Common myeloid progenitor, CD34-positive (primary cell): ENCODE results near the gene CYFIP2.
A peak's percentile ranks its signal among the peaks of the same experiment; 100 is the strongest.

Experiments used
- CTCF ChIA-PET: fragments of 350-600 bp; sonication (Branson Sonifier 250); formaldehyde crosslinking; loops from one replicate; lab custom pipeline; 2021; ENCODE audit warnings: antibody characterized with exemption; lab: Charles Lee
- POLR2A ChIA-PET: fragments of 350-600 bp; sonication (Branson Sonifier 250); formaldehyde crosslinking; loops from one replicate; lab custom pipeline; 2021; ENCODE audit warnings: antibody characterized with exemption; lab: Charles Lee
- DNase-seq, 3 donors: peaks; one replicate each; pipeline versions ENCODE4 v3.0.0 to v3.0.0-alpha.2; 2013
- H3K27ac ChIP-seq, 2 experiments: 1 replicate in 1 of 2; 2 replicates in 1 of 2; pipeline ENCODE4 v1.7.0; 2013; ENCODE audit warnings: inconsistent platforms in 2 of 2, low read length in 2 of 2, mild to moderate bottlenecking in 2 of 2, low read depth in 1 of 2, moderate library complexity in 1 of 2; ENCODE audit not compliant: severe bottlenecking in 2 of 2, insufficient read depth in 1 of 2, poor library complexity in 1 of 2
- H3K27me3 ChIP-seq, 5 experiments: replicated peaks in 2 of 5; 1 replicate in 3 of 5; 2 replicates in 2 of 5; pipeline versions ENCODE4 v1.6.1 to v1.7.0; 2013; ENCODE audit warnings: low read length in 4 of 5, mild to moderate bottlenecking in 2 of 5, moderate library complexity in 2 of 5, inconsistent platforms in 1 of 5; ENCODE audit not compliant: insufficient read depth in 5 of 5, control insufficient read depth in 4 of 5
- H3K36me3 ChIP-seq, 4 experiments: 1 replicate in 2 of 4; 2 replicates in 2 of 4; pipeline versions ENCODE4 v1.6.1 to v1.7.0; 2013; ENCODE audit warnings: low read length in 3 of 4, control low read depth in 1 of 4, mild to moderate bottlenecking in 1 of 4; ENCODE audit not compliant: control insufficient read depth in 4 of 4, insufficient read depth in 4 of 4
- H3K4me1 ChIP-seq, 4 experiments: 1 replicate in 3 of 4; 2 replicates in 1 of 4; pipeline versions ENCODE4 v1.6.1 to v1.7.1; 2013; ENCODE audit warnings: low read length in 3 of 4, mild to moderate bottlenecking in 3 of 4, control low read depth in 1 of 4, inconsistent platforms in 1 of 4, moderate library complexity in 1 of 4; ENCODE audit not compliant: control insufficient read depth in 4 of 4, insufficient read depth in 4 of 4; ENCODE audit errors: control extremely low read depth in 1 of 4
- H3K4me3 ChIP-seq, 7 experiments: 1 replicate in 4 of 7; 2 replicates in 3 of 7; pipeline versions ENCODE4 v1.5.1 to v1.7.0; 2013; ENCODE audit warnings: mild to moderate bottlenecking in 7 of 7, low read length in 6 of 7, moderate library complexity in 6 of 7, inconsistent platforms in 2 of 7, low read depth in 2 of 7, control low read depth in 1 of 7; ENCODE audit not compliant: insufficient read depth in 4 of 7, control insufficient read depth in 1 of 7; ENCODE audit errors: extremely low read depth in 1 of 7
- H3K9me3 ChIP-seq, 5 experiments: 1 replicate in 4 of 5; 2 replicates in 1 of 5; pipeline versions ENCODE4 v1.6.1 to v1.7.1; 2013; ENCODE audit warnings: low read length in 4 of 5, mild to moderate bottlenecking in 2 of 5, inconsistent platforms in 1 of 5, low read depth in 1 of 5, moderate library complexity in 1 of 5; ENCODE audit not compliant: control insufficient read depth in 4 of 5, insufficient read depth in 2 of 5; ENCODE audit errors: control extremely low read depth in 1 of 5
- WGBS: methylation state at CpG from one replicate; pipeline ENCODE4 v1.1.5; 2013; ENCODE audit not compliant: insufficient coverage; 5-methylcytosine and 5-hydroxymethylcytosine counted together

CYFIP2 gene

DNA sequence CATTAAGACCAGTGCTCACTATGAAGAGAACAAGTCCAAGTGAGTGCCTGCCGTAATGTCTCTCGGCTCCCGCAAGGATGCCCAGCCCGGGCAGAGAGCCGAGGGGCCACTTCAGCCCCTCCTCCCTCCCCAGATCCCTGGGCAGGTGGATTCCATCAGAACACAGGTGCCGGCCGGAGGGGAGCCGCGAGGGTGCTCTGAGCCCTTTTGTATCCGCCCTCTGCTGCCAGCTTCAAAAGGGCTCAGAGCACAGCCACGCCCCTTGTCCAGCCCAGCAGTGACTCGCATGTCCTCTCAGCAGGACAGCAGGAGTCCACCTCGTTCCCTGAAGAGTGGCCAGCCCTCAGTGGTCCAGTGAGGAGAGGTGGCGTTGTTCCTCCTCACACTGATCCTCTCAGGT is 43.9 kb downstream of the CYFIP2 start:
- CTCF ChIA-PET = interaction anchor here (0.9 to 11.4 kb wide), 9 partner anchors 9 to 164 kb away, joined by 3 to 109 read pairs (median 8); no protein-coding TSS in a partner anchor
- Histone ChIP-seq H3K9me3 (no peaks in the 10 kb centered on the region), H3K27me3 (no peaks in the 10 kb centered on the region), H3K36me3 (peaks cover 12 to 73% (median 40%) of the 10 kb centered on the region in 4 experiments), H3K27ac (no peak overlapping the region), H3K4me1 (peaks cover 0 to 7% (median 1%) of the 10 kb centered on the region in 4 experiments), H3K4me3 (no peak overlapping the region)
- POLR2A ChIA-PET = no interaction called here
- WGBS = 95% methylated on average over 9 of the region's 14 CpGs
- DNase-seq = no peak

DNA sequence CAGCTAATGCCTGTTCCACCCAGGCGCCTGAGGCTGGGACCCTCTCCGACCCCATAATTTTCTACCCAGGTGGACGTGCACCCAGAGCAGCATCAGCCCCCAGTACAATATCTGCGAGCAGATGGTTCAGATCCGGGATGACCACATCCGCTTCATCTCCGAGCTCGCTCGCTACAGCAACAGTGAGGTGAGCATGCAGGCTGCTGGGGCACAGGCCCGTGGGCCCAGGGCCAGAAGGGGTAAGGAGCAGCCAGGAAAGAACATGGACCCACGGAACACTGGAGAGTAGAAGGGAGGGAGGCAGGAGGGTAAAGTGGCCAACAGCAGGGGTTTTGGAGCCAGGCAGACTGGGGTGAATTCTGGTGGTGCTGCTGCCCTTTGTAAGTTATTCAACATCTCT is 45.7 kb downstream of the CYFIP2 start:
- no peak overlapping the region for H3K4me3 ChIP-seq
- no peak for DNase-seq
- no peaks in the 10 kb centered on the region for H3K27me3 ChIP-seq
- H3K36me3 ChIP-seq = peaks cover 14 to 76% (median 44%) of the 10 kb centered on the region in 4 experiments
- peaks cover 0 to 3% (median 1%) of the 10 kb centered on the region in 4 experiments for H3K4me1 ChIP-seq
- POLR2A ChIA-PET = no interaction called here
- no peaks in the 10 kb centered on the region for H3K9me3 ChIP-seq
- 99% methylated on average over 11 of the region's 11 CpGs for WGBS
- no peak overlapping the region for H3K27ac ChIP-seq
- CTCF ChIA-PET = interaction anchor here (0.8 to 11.4 kb wide), 4 partner anchors 11 to 163 kb away, joined by 3 to 109 read pairs (median 11); no protein-coding TSS in a partner anchor

DNA sequence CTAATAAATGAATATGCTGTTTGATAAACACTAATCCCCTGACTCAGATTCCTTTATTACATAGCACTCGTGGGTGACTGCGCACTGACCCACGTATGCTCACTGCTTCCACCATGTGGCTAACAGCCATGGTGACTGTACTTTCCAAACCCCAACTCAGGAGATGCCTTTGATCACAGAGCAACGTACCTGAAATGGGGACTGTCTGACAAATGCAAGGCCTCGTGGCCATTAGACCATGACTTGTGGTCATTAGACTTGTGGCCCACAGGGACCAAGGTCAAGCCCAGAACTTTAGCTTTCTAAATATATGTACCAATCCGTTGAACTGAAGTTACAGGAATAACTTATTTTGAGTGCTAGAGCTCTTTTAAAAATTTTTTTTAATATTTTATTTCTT is 46.6 kb downstream of the CYFIP2 start:
- Histone ChIP-seq H3K9me3 (no peaks in the 10 kb centered on the region), H3K4me3 (no peak overlapping the region), H3K4me1 (no peaks in the 10 kb centered on the region), H3K36me3 (peaks cover 17 to 75% (median 44%) of the 10 kb centered on the region in 4 experiments), H3K27me3 (no peaks in the 10 kb centered on the region), H3K27ac (no peak overlapping the region)
- CTCF ChIA-PET = interaction anchor here (0.7 to 5.4 kb wide), 22 partner anchors 9 to 170 kb away, joined by 3 to 39 read pairs (median 4); partner anchors contain the start of gene MED7
- peak; percentile 65 to 87 (median 84) for DNase-seq
- 43% methylated on average over 6 of the region's 6 CpGs for WGBS
- POLR2A ChIA-PET = no interaction called here

DNA sequence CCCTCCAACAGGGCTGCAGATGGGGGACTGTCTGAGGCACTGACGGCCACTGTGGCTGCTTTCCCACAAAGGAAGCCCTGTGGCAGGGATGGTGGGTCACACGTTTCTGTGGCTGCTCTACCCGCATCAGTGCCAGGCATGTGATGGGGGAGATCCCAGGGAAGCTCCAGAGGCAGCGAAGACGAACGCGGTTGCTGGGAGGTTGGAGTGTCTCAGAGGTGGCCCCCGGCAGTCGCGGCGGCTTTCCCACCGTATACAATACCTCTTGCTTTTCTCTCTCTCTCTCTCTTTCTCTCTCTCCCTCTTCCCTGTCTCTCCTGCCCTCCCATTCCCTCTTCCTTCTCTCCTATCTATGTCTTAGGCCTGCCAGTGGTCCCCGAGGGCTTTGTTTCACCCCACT is 56.7 kb downstream of the CYFIP2 start:
- Histone ChIP-seq H3K9me3 (no peaks in the 10 kb centered on the region), H3K4me3 (no peak overlapping the region), H3K27ac (no peak overlapping the region), H3K27me3 (no peaks in the 10 kb centered on the region), H3K36me3 (peaks cover 19 to 91% (median 64%) of the 10 kb centered on the region in 4 experiments), H3K4me1 (no peaks in the 10 kb centered on the region)
- no peak for DNase-seq
- WGBS = 92% methylated on average over 5 of the region's 13 CpGs
- POLR2A ChIA-PET = no interaction called here
- CTCF ChIA-PET = no interaction called here

DNA sequence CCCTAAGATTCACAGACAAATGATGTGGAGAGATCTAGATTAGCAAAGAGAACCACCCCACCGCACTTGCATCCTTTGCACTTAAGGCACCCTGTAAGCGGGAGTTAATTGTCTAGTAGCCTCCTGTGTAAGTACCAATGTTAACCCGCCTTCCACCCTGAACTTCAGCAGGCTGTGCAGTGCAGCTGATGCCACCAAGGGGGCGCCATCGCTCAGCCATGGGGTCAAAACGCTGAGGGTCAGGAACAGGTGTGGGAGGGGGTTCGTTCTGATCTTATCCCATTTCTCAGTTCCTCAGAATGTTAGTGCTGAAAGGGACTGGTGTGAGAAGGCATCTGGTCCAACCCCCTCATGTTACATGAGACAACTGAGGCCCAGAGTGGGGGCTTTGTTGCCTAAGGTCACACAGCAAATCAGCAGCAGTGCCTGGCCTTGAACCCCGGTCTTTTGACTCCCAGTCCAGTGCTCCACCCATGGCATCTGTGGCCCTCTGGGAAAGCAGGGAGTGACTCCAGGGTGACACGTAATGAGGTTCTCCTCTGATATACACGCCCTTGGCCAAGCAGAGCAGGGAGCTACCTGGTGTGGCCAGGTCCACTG is 57.3 kb downstream of the CYFIP2 start:
- ChIA-PET POLR2A (no interaction called here), CTCF (interaction anchor here (1.0 to 1.6 kb wide), 3 partner anchors 8 to 418 kb away, joined by 3 to 7 read pairs (median 5); no protein-coding TSS in a partner anchor)
- no peak for DNase-seq
- no peak overlapping the region for H3K27ac ChIP-seq
- H3K36me3 ChIP-seq = peaks cover 19 to 94% (median 66%) of the 10 kb centered on the region in 4 experiments
- no peaks in the 10 kb centered on the region for H3K27me3 ChIP-seq
- no peaks in the 10 kb centered on the region for H3K9me3 ChIP-seq
- H3K4me3 ChIP-seq = no peak overlapping the region
- WGBS = 94% methylated on average over 9 of the region's 10 CpGs
- H3K4me1 ChIP-seq = no peaks in the 10 kb centered on the region

DNA sequence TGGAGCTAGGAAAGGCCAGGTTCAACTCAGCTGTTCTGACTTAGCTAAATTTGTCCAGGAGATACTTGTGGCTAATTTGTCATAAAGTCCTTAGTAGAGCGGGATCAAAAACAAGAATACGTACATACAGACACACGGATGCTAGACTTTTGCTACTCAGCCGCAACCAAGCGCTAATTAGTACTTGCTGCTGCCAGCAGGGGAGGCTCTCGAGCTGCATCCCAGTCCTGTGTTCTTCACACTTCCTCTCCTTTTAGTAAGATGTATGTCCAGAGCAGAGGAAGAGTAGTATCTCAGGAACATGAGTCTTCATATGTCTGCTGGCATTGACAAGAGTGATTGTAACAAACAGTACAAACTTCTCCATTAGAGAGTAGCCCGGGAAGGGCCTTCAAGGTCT is 58.3 kb downstream of the CYFIP2 start:
- POLR2A ChIA-PET = no interaction called here
- peaks cover 18 to 90% (median 59%) of the 10 kb centered on the region in 4 experiments for H3K36me3 ChIP-seq

DNA sequence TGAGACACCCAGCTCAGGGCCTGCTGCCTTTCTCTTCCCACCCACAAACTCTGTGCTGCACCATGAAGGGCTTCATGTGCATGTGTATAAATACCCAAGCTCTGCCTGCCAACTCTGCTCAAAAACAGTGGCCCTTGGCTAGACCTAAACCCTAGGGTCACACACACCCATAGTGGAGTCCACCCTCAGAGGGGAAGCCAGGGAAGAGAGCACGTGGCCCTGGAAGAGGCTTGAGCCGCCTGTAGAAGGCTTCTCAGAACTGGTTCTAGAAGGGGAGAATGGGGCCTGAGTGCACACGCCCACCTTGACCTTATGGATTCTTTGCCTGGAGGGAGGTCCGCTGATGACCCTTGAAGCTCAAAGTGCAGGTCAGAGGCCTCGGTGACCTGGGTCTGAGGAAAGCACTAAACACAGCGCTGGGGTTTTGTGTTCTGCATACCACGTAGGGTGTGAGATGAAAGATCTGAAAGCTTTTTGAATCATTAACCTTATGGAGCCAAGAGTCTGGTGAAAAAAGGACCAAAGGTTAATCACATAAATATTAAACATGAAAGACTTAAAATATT is 60.6 kb downstream of the CYFIP2 start:
- WGBS = 97% methylated on average over 4 of the region's 7 CpGs
- no peaks in the 10 kb centered on the region for H3K27me3 ChIP-seq
- POLR2A ChIA-PET = no interaction called here
- CTCF ChIA-PET = interaction anchor here (0.6 to 3.6 kb wide), 12 partner anchors 9 to 205 kb away, joined by 3 to 16 read pairs (median 6); no protein-coding TSS in a partner anchor
- no peak for DNase-seq
- H3K9me3 ChIP-seq = no peaks in the 10 kb centered on the region
- peaks cover 0 to 3% (median 0%) of the 10 kb centered on the region in 4 experiments for H3K4me1 ChIP-seq
- H3K36me3 ChIP-seq = peaks cover 15 to 87% (median 60%) of the 10 kb centered on the region in 4 experiments
- H3K27ac ChIP-seq = no peak overlapping the region
- no peak overlapping the region for H3K4me3 ChIP-seq

More for the DNA sequence above, 58.3 kb downstream of the CYFIP2 start:
- CTCF ChIA-PET = interaction anchor here (0.9 to 3.6 kb wide), 8 partner anchors 9 to 417 kb away, joined by 3 to 16 read pairs (median 4); no protein-coding TSS in a partner anchor
- H3K9me3 ChIP-seq = no peaks in the 10 kb centered on the region
- H3K27ac ChIP-seq = no peak overlapping the region
- no peaks in the 10 kb centered on the region for H3K27me3 ChIP-seq
- no peak overlapping the region for H3K4me3 ChIP-seq
- H3K4me1 ChIP-seq = peaks cover 0 to 3% (median 0%) of the 10 kb centered on the region in 4 experiments
- 94% methylated on average over 7 of the region's 7 CpGs for WGBS
- DNase-seq = no peak
